ENCODE data around the gene CYP4F12. TPM values are rescaled to one million over a fixed set of nuclear protein-coding genes. Genes with fewer than 3 reads are reported as not detected.

The CYP4F12 gene
- total and polyA plus RNA-seq, 2 donors (not counting 3 experiments of a cell fraction or from before 2014, with no cell fraction given): not detected

GRCh38 chr19:15714638-15715037, 41.8 kb downstream of the CYP4F12 start:
- TF ChIP-seq JUN (IDR thresholded peaks at IDR 0.05; ENCODE audit: borderline replicate concordance, insufficient read depth, insufficient read length, low read depth) (no peak), GATA2 (IDR thresholded peaks at IDR 0.05; ENCODE audit: insufficient read depth, insufficient read length, low read depth, low read length) (no peak), MYC (IDR thresholded peaks at IDR 0.05; ENCODE audit: low read depth, low read length) (no peak), CTCF (IDR thresholded peaks at IDR 0.05; ENCODE audit: extremely low read depth in 1 of 2, insufficient read depth in 1 of 2, low read depth in 1 of 2, low read length in 2 of 2) (no peak), POLR2A (IDR thresholded peaks at IDR 0.05; ENCODE audit: low read depth, low read length) (no peak), MAX (IDR thresholded peaks at IDR 0.05; ENCODE audit: insufficient read depth, insufficient read length) (no peak), EZH2 (IDR thresholded peaks at IDR 0.05; ENCODE audit: borderline replicate concordance, low read depth, low read length, severe bottlenecking) (no peak), FOS (IDR thresholded peaks at IDR 0.05; ENCODE audit: borderline replicate concordance, insufficient read depth, low read length) (no peak), POLR2AphosphoS5 (IDR thresholded peaks at IDR 0.05; ENCODE audit: insufficient read depth, low read depth, low read length) (no peak)
- H3K4me3 ChIP-seq (replicated peaks in 1 of 3; ENCODE audit: insufficient read depth in 1 of 3, low read depth in 1 of 3, low read length in 3 of 3): no peak overlapping the region
- DNase-seq (ENCODE audit: low read depth, low spot score): no peak
- no peaks in the 10 kb centered on the region for H3K4me1 ChIP-seq (ENCODE audit: control insufficient read depth, extremely low read depth, insufficient read depth, low read length)
- no peak overlapping the region for H3K27ac ChIP-seq (ENCODE audit: insufficient read depth, low read depth, low read length)
- ChIA-PET POLR2A (no interaction called here), CTCF (no interaction called here)
- no peaks in the 10 kb centered on the region for H3K27me3 ChIP-seq (ENCODE audit: control insufficient read depth in 2 of 2, insufficient read depth in 2 of 2, low read length in 2 of 2)
- no TSS peak for BruUV-seq (replicated peaks)
- H3K79me2 ChIP-seq (ENCODE audit: control insufficient read depth, insufficient read depth, low read length): no peaks in the 10 kb centered on the region
- H3K9me3 ChIP-seq (replicated peaks; ENCODE audit: control insufficient read depth, insufficient read depth, low read length): peaks cover 2% of the 10 kb centered on the region
- no peaks in the 10 kb centered on the region for H3K36me3 ChIP-seq (ENCODE audit: control insufficient read depth in 2 of 2, extremely low read depth in 1 of 2, insufficient read depth in 2 of 2, low read length in 2 of 2)
- FAIRE-seq: no peak
- no peaks in the 10 kb centered on the region for H4K20me1 ChIP-seq (replicated peaks; ENCODE audit: control insufficient read depth, extremely low read depth, insufficient read depth, low read length)
- dilution Hi-C loops (cut with MboI; ENCODE audit: extremely low pct_ligation_motif_present, low sequenced_read_pairs): no loop called here
- H3K9ac ChIP-seq (replicated peaks; ENCODE audit: extremely low read depth, insufficient read depth, low read length): no peak overlapping the region
- H3K9me1 ChIP-seq (replicated peaks; ENCODE audit: control insufficient read depth, extremely low read depth, insufficient read depth, low read length): no peaks in the 10 kb centered on the region
- intact Hi-C loops (cut with micrococcal nuclease): no loop called here
- H2AFZ ChIP-seq (ENCODE audit: low read depth, low read length): no peak overlapping the region
- H3K4me2 ChIP-seq (ENCODE audit: insufficient read depth, low read length): no peak overlapping the region
